Parathyroid adenoma (tissue), 2 donors: Measurements from ENCODE around the gene NLGN1.

Source experiments
- H2AFZ ChIP-seq: fragments of 300-600 bp; sonication (generic); one replicate; pipeline ENCODE4 v1.7.0; 2017; ENCODE audit warnings: antibody characterized with exemption, mild to moderate bottlenecking
- H3K27ac ChIP-seq: fragments of 300-600 bp; sonication (generic); one replicate; pipeline ENCODE4 v1.7.0; 2017
- H3K27me3 ChIP-seq: fragments of 300-600 bp; sonication (generic); one replicate; pipeline ENCODE4 v1.7.0; 2017; ENCODE audit warnings: low read length; ENCODE audit not compliant: control insufficient read depth, insufficient read depth
- H3K36me3 ChIP-seq: fragments of 300-600 bp; sonication (generic); one replicate; pipeline ENCODE4 v1.7.0; 2017; ENCODE audit warnings: low read length; ENCODE audit not compliant: control insufficient read depth, insufficient read depth
- H3K4me1 ChIP-seq: fragments of 300-600 bp; sonication (generic); one replicate; pipeline ENCODE4 v1.7.0; 2017; ENCODE audit warnings: control low read depth
- H3K4me2 ChIP-seq: fragments of 300-600 bp; sonication (generic); one replicate; pipeline ENCODE4 v1.7.0; 2017; ENCODE audit warnings: low read length
- H3K4me3 ChIP-seq: fragments of 300-600 bp; sonication (generic); one replicate; pipeline ENCODE4 v1.7.0; 2017; ENCODE audit warnings: low read depth, low read length
- H3K79me2 ChIP-seq: fragments of 300-600 bp; sonication (generic); one replicate; pipeline ENCODE4 v1.7.0; 2017; ENCODE audit warnings: control low read depth
- H3K9ac ChIP-seq: fragments of 300-600 bp; sonication (generic); one replicate; pipeline ENCODE4 v1.7.0; 2017; ENCODE audit warnings: mild to moderate bottlenecking
- H3K9me3 ChIP-seq: fragments of 300-600 bp; sonication (generic); one replicate; pipeline ENCODE4 v1.7.0; 2017; ENCODE audit warnings: low read length; ENCODE audit not compliant: control insufficient read depth
- TF ChIP-seq, protein P1 (sequence below): fragments of 300-600 bp; sonication (generic); IDR thresholded peaks from one replicate; pipeline ENCODE4 v1.7.0; 2017; ENCODE audit warnings: antibody characterized with exemption, mild to moderate bottlenecking
- donor health status: primary hyperparathyroidism.

Gene NLGN1

DNA sequence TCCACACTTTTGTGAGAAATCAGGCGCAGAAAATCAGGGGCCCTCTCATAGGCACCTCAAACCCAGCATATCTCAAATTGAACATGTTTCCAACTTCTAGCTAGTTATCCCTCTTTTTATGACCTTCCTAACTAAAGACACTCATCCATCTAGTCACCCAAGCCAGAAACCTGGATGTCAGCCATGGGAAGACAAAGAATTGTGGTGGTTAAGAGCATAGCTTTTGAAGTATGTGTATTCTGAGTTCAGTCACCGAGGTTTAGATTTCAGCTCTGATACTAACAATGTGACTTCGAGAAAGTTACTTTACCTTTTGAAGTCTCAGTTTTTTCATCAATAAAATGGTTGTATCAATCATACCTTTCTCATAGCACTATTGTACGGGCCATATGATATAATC, 495.5 kb downstream of the NLGN1 start:
- H3K27me3 ChIP-seq, result no peaks in the 10 kb centered on the region
- H3K27ac ChIP-seq, result no peak overlapping the region
- no peaks in the 10 kb centered on the region for H3K4me1 ChIP-seq
- no peak overlapping the region for H2AFZ ChIP-seq
- TF ChIP-seq, protein P1, sequence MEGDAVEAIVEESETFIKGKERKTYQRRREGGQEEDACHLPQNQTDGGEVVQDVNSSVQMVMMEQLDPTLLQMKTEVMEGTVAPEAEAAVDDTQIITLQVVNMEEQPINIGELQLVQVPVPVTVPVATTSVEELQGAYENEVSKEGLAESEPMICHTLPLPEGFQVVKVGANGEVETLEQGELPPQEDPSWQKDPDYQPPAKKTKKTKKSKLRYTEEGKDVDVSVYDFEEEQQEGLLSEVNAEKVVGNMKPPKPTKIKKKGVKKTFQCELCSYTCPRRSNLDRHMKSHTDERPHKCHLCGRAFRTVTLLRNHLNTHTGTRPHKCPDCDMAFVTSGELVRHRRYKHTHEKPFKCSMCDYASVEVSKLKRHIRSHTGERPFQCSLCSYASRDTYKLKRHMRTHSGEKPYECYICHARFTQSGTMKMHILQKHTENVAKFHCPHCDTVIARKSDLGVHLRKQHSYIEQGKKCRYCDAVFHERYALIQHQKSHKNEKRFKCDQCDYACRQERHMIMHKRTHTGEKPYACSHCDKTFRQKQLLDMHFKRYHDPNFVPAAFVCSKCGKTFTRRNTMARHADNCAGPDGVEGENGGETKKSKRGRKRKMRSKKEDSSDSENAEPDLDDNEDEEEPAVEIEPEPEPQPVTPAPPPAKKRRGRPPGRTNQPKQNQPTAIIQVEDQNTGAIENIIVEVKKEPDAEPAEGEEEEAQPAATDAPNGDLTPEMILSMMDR, result no peak
- H3K4me3 ChIP-seq, result no peak overlapping the region
- H3K79me2 ChIP-seq, result no peaks in the 10 kb centered on the region
- H3K9ac ChIP-seq, result no peak overlapping the region
- H3K36me3 ChIP-seq, result no peaks in the 10 kb centered on the region
- no peaks in the 10 kb centered on the region for H3K9me3 ChIP-seq
- no peak overlapping the region for H3K4me2 ChIP-seq

DNA sequence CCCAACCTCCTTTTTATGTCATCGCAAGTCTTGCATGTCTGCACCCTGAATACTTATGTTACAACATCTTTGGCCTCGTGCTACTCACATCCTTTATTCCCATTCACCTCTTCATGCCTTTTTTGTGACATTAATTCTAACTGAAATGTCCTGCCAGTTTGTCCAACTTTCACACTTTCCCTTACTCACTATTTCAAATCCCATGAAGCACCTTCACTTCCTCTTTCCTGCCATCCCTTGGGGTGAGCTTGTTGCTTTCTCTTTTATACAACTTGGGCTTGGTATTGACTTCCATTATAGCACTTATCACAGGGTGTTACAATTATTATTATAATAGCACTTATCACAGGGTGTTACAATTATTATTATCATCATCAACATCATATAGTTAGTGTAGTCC, 496.3 kb downstream of the NLGN1 start:
- Histone ChIP-seq H3K27me3 (no peaks in the 10 kb centered on the region), H3K9me3 (no peaks in the 10 kb centered on the region), H3K4me3 (no peak overlapping the region), H3K36me3 (no peaks in the 10 kb centered on the region), H3K27ac (no peak overlapping the region), H3K4me2 (no peak overlapping the region), H3K9ac (no peak overlapping the region), H3K79me2 (no peaks in the 10 kb centered on the region), H3K4me1 (no peaks in the 10 kb centered on the region), H2AFZ (no peak overlapping the region)
- TF ChIP-seq, protein P1, result no peak

DNA sequence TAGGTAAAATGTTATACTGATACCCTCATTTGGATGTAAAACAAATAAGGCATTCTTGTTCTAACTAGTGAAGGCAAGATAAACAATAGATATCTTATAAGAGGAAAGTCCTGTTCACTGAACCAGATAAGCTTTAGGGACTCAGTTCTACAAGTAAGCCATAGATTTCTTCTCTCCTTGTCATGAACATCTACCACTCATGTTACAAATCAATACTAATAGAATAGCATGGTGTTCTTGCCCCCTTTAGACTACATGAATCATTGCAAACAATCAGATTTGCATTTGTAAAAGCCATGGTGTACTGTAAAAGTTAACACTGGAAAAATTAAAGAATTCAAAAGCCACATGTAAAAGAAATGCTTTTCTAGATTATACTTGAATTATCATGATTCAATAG, 500.1 kb downstream of the NLGN1 start:
- no peak overlapping the region for H3K4me2 ChIP-seq
- H2AFZ ChIP-seq, result no peak overlapping the region
- no peaks in the 10 kb centered on the region for H3K36me3 ChIP-seq
- no peak overlapping the region for H3K27ac ChIP-seq
- no peaks in the 10 kb centered on the region for H3K9me3 ChIP-seq
- no peaks in the 10 kb centered on the region for H3K4me1 ChIP-seq
- H3K27me3 ChIP-seq, result no peaks in the 10 kb centered on the region
- H3K79me2 ChIP-seq, result no peaks in the 10 kb centered on the region
- TF ChIP-seq, protein P1, result no peak
- H3K4me3 ChIP-seq, result no peak overlapping the region
- no peak overlapping the region for H3K9ac ChIP-seq

DNA sequence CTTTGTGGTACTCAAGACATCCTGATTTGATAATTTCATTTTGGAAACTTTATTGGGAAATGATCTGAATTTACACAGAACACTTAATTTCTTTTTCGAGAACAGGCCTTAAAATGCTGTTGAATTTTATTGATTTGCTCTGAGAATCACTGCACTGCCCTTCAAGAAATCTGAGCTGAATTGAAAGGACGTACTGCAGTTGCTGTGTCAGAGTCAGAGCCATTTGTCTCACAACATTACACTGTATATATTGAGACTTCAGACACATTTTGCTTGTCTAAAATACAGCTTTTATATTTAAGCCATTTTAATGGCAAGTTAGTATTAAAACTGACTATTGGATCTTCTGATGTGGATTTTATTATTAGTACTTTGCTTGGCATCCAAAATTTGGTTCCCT, 504.1 kb downstream of the NLGN1 start:
- no peaks in the 10 kb centered on the region for H3K4me1 ChIP-seq
- no peak overlapping the region for H3K27ac ChIP-seq
- H3K36me3 ChIP-seq, result no peaks in the 10 kb centered on the region
- no peak overlapping the region for H3K9ac ChIP-seq
- H3K4me2 ChIP-seq, result no peak overlapping the region
- H3K79me2 ChIP-seq, result no peaks in the 10 kb centered on the region
- no peak overlapping the region for H2AFZ ChIP-seq
- no peaks in the 10 kb centered on the region for H3K27me3 ChIP-seq
- H3K9me3 ChIP-seq, result no peaks in the 10 kb centered on the region
- TF ChIP-seq, protein P1, result no peak
- no peak overlapping the region for H3K4me3 ChIP-seq

DNA sequence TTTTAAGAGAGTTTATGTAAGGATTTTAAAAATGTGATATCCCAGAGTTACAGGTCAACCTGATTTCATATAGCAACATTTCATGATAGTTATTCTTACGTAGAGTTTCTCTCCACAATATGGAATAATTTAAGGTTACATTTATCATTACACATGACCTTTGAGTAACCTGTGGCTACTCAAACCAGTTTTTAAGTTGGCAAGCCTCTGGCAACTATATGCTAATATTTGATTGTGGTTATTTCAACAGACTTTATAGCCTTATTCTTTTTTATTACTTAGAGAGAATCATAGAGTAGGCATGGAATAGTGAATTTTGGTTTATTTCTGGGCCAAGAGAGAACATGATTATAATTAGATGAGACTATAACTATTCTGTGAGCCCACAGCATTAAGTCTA, 504.9 kb downstream of the NLGN1 start:
- no peaks in the 10 kb centered on the region for H3K79me2 ChIP-seq
- no peaks in the 10 kb centered on the region for H3K36me3 ChIP-seq
- no peak overlapping the region for H3K4me3 ChIP-seq
- H3K9me3 ChIP-seq, result no peaks in the 10 kb centered on the region
- no peak overlapping the region for H2AFZ ChIP-seq
- no peak overlapping the region for H3K27ac ChIP-seq
- H3K9ac ChIP-seq, result no peak overlapping the region
- H3K4me1 ChIP-seq, result no peaks in the 10 kb centered on the region
- H3K4me2 ChIP-seq, result no peak overlapping the region
- TF ChIP-seq, protein P1, result no peak
- no peaks in the 10 kb centered on the region for H3K27me3 ChIP-seq
